Progenitor cell of endocrine pancreas (in vitro differentiated cells): ENCODE results near the gene PLAAT5. TPM values are rescaled to one million over a fixed set of nuclear protein-coding genes. Genes with fewer than 3 reads are reported as not detected.
A peak's percentile ranks its signal among the peaks of the same experiment; 100 is the strongest.
"Not testable (repeated sequence)": the region's sequence is repeated elsewhere in the genome, so short reads cannot be mapped to it uniquely, and the experiment has no call there.

Source experiments
- DNase-seq: peaks from one replicate; pipeline ENCODE4 v3.0.0; 2021; ENCODE audit warnings: low spot score; ENCODE audit not compliant: unreplicated experiment
- H3K27ac Mint-ChIP-seq: 2 replicates; pipeline ENCODE4 v1.8.0; 2021; ENCODE audit warnings: mild to moderate bottlenecking, moderate library complexity, mixed read lengths
- H3K27me3 Mint-ChIP-seq: 2 replicates; pipeline ENCODE4 v1.8.0; 2021; ENCODE audit warnings: mixed read lengths
- H3K36me3 Mint-ChIP-seq: 2 replicates; pipeline ENCODE4 v1.8.0; 2022; ENCODE audit warnings: mixed read lengths; ENCODE audit not compliant: insufficient read depth
- H3K4me1 Mint-ChIP-seq: 2 replicates; pipeline ENCODE4 v1.8.0; 2021; ENCODE audit warnings: low read depth, mixed read lengths
- H3K4me3 Mint-ChIP-seq: 2 replicates; pipeline ENCODE4 v1.8.0; 2021; ENCODE audit warnings: low read depth, mild to moderate bottlenecking, moderate library complexity, mixed read lengths
- H3K9me3 Mint-ChIP-seq: 2 replicates; pipeline ENCODE4 v1.8.0; 2021; ENCODE audit warnings: low read depth, mixed read lengths
- total RNA-seq: library from RNA; stranded (reverse); gene quantifications from 2 replicates; pipeline ENCODE4 v1.2.1, GENCODE V29; 2021
- TF ChIP-seq, protein P1 (sequence below): fragments of 200-600 bp; sonication (generic); IDR thresholded peaks from one replicate; pipeline ENCODE4 v1.5.0; 2021; ENCODE audit warnings: antibody characterized with exemption, mild to moderate bottlenecking; ENCODE audit not compliant: unreplicated experiment

Gene PLAAT5
- total RNA-seq, 1 donor from 2014 or later: 27.1 TPM

DNA sequence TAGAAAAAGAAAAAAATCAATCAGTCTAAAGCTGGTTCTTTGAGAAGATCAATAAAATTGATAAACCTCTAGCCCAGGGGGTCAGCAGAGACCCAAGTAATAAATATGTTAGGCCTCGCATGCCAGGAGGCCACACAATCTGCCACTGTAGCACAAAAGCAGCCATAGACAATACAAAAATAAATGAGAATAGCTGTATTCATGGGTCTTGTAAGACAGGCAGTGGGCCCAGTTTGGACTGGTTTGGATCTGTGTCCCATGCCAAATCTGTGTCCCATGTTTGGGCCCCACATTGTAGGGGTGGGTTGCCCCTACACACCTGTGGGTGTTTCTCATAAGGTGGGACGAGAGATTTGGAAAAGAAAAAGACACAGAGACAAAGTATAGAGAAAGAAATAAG lies 39.1 kb upstream of the PLAAT5 start:
- Mint-ChIP-seq H3K27ac (peak overlapping the region; percentile 96), H3K36me3 (peaks cover 1% of the 10 kb centered on the region), H3K4me1 (peaks cover 53% of the 10 kb centered on the region), H3K27me3 (no peaks in the 10 kb centered on the region), H3K4me3 (peak overlapping the region; percentile 19), H3K9me3 (no peaks in the 10 kb centered on the region)
- DNase-seq: no peak
- TF ChIP-seq, protein P1, sequence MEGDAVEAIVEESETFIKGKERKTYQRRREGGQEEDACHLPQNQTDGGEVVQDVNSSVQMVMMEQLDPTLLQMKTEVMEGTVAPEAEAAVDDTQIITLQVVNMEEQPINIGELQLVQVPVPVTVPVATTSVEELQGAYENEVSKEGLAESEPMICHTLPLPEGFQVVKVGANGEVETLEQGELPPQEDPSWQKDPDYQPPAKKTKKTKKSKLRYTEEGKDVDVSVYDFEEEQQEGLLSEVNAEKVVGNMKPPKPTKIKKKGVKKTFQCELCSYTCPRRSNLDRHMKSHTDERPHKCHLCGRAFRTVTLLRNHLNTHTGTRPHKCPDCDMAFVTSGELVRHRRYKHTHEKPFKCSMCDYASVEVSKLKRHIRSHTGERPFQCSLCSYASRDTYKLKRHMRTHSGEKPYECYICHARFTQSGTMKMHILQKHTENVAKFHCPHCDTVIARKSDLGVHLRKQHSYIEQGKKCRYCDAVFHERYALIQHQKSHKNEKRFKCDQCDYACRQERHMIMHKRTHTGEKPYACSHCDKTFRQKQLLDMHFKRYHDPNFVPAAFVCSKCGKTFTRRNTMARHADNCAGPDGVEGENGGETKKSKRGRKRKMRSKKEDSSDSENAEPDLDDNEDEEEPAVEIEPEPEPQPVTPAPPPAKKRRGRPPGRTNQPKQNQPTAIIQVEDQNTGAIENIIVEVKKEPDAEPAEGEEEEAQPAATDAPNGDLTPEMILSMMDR: no peak

DNA sequence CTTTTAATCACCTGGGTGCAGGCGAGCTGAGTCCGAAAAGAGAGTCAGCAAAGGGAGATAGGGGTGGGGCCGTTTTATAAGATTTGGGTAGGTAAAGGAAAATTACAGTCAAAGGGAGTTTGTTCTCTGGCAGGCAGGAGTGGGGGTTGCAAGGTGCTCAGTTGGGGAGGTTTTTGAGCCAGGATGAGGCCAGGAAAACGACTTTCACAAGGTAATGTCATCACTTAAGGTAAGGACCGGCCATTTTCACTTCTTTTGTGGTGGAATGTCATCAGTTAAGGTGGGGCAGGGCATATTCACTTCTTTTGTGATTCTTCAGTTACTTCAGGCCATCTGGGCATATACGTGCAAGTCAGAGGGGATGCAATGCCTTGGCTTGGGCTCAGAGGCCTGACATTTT lies 38.4 kb upstream of the PLAAT5 start:
- H3K27me3 Mint-ChIP-seq, H3K36me3 Mint-ChIP-seq, H3K9me3 Mint-ChIP-seq, DNase-seq: not testable (repeated sequence)
- Mint-ChIP-seq H3K27ac (peak overlapping the region; percentile 96), H3K4me3 (peak overlapping the region; percentile 49), H3K4me1 (peaks cover 53% of the 10 kb centered on the region)

DNA sequence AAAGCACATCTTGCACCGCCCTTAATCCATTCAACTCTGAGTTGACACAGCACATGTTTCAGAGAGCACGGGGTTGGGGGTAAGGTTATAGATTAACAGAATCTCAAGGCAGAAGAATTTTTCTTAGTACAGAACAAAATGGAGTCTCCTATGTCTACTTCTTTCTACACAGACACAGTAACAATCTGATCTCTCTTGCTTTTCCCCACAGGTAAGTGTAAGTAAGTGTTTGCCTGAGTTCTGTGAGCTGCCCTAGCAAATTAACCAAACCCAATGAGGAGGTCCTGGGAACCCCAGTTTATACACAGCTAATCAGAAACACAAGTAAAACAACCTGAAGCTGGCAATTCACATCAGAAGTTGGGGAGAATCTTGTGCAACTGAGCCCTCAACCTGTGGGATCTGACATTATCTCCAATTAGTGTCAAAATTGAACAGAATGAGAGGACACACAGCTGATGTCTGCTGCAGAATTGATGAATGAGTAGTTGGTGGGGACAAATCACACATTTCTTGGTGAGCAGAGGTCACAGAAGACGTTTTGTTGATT lies 37.8 kb upstream of the PLAAT5 start:
- H3K27ac Mint-ChIP-seq: peak overlapping the region; percentile 96
- DNase-seq, H3K27me3 Mint-ChIP-seq, H3K36me3 Mint-ChIP-seq, H3K9me3 Mint-ChIP-seq: not testable (repeated sequence)
- H3K4me3 Mint-ChIP-seq: peak overlapping the region; percentile 49
- H3K4me1 Mint-ChIP-seq: peaks cover 51% of the 10 kb centered on the region

DNA sequence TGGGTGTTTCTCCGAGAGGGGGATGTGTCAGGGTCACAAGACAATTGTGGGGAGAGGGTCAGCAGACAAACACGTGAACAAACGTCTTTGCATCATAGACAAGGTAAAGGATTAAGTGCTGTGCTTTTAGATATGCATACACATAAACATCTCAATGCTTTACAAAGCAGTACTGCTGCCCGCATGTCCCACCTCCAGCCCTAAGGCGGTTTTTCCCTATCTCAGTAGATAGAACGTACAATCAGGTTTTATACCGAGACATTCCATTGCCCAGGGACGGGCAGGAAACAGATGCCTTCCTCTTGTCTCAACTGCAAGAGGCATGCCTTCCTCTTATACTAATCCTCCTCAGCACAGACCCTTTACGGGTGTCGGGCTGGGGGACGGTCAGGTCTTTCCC lies 37.2 kb upstream of the PLAAT5 start:
- not testable (repeated sequence) for H3K27me3 Mint-ChIP-seq, H3K36me3 Mint-ChIP-seq, DNase-seq
- Mint-ChIP-seq H3K27ac (peak overlapping the region; percentile 97), H3K4me3 (peak overlapping the region; percentile 55), H3K9me3 (peaks cover 10% of the 10 kb centered on the region), H3K4me1 (peaks cover 45% of the 10 kb centered on the region)

DNA sequence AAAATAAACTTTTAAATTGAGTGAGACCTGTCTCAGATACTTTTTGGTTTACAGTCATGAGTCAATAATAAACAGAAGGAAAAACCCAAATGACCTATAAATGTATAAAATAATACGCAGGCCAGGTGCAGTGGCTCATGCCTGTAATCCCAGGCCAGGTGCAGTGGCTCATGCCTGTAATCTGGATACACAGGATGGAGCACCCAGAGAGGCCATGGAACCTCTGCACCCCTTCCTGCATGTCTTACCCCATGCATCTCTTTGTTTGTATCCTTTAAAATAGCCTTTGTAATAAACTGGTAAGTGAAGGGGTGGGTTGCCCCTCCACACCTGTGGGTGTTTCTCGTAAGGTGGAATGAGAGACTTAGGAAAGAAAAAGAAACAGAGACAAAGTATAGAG lies 36.7 kb upstream of the PLAAT5 start:
- peak overlapping the region; percentile 55 for H3K4me3 Mint-ChIP-seq
- H3K27ac Mint-ChIP-seq: peak overlapping the region; percentile 97
- TF ChIP-seq, protein P1: no peak
- no peaks in the 10 kb centered on the region for H3K27me3 Mint-ChIP-seq
- H3K4me1 Mint-ChIP-seq: peaks cover 40% of the 10 kb centered on the region
- H3K9me3 Mint-ChIP-seq: peaks cover 10% of the 10 kb centered on the region
- no peak for DNase-seq
- H3K36me3 Mint-ChIP-seq: peaks cover 5% of the 10 kb centered on the region

DNA sequence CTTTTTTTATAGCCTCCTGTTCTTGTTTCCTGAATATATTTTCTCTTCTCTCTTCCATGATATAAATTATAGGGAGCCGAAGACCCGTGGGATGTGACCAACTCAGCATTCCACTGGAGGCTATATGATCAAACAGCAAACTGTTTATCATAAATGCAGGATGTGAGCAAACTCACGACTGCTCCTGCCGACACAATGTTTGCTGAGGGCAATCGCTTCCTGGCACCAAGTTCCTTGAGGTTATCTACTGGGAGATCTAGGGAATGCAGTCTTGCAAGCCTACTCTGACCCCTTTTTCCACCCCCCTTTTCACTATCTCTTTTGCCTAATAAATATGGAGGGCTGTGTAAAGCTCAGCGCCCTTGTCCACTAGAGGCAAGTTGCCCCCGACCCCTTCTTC lies 32.2 kb upstream of the PLAAT5 start:
- H3K36me3 Mint-ChIP-seq: peaks cover 20% of the 10 kb centered on the region
- H3K27ac Mint-ChIP-seq: no peak overlapping the region
- TF ChIP-seq, protein P1: no peak
- peaks cover 12% of the 10 kb centered on the region for H3K4me1 Mint-ChIP-seq
- peaks cover 25% of the 10 kb centered on the region for H3K9me3 Mint-ChIP-seq
- no peak overlapping the region for H3K4me3 Mint-ChIP-seq
- no peaks in the 10 kb centered on the region for H3K27me3 Mint-ChIP-seq
- no peak for DNase-seq

DNA sequence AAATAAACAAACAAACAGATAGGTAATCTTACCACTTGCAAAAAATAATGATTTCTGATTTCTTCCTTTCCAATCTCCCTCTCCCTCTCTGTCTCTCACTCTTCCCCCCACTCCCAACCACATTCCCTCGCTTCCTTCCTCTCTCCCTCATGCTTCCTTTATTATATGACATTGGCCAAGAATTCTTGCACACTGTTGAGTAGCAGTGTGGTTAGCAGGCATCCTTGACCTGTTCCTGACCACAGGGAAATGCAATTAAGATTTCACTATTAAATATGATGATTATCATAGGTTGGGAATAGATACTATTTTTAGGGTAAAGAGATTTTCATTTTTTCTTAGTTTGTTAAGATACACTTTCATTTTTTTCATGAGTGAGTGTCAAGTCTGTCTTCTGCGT lies 30.9 kb upstream of the PLAAT5 start:
- H3K36me3 Mint-ChIP-seq: peaks cover 20% of the 10 kb centered on the region
- H3K4me3 Mint-ChIP-seq: no peak overlapping the region
- peaks cover 25% of the 10 kb centered on the region for H3K9me3 Mint-ChIP-seq
- no peaks in the 10 kb centered on the region for H3K27me3 Mint-ChIP-seq
- no peak for DNase-seq
- TF ChIP-seq, protein P1: no peak
- peaks cover 4% of the 10 kb centered on the region for H3K4me1 Mint-ChIP-seq
- H3K27ac Mint-ChIP-seq: no peak overlapping the region
